ENCODE data around the gene SLC66A2.

The SLC66A2 gene

DNA sequence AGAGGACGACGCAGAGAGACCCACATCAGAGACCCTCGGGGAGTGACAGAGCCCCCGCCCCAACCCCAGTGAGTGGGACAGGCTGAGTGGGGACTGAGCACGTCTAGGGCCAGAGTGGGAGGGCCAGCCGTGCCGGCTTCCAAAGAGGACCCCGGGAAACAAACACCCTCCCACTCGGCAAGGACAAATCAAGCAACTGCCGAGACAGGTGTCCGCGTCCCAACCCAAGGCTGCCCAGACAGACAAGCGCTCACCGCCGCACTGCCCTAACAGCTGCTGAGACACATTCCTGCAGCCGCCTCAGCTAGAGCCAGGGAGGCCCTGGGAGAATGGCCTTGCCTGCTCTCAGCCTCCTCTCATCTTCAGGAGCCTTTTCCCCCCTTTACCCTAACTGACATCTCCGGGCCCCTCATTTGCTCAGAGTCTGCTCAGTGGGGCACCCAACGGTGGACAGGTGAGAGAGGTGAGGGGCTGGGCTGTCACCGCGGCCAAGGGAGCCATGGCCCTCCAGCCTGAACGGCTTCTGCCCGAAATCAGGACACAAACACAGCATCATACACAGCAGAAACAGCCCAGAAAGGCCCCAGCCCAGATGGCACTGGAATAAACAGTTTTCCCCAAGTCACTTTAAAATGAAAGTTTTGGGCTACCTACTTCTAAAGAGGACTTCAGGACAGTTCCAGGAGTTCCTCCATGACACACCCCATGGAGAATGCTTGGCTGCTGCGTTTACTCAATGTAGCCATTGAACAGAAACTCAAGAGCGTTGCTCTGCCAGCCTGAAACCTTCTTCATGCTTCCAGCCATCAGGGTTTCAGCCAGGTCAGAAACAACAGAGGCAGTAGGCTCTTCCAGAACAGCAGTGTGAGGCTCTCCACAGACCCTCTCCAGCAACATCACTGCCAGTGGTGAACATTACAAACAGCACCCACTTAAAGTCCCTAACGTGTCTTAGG, 23.6 kb downstream of the SLC66A2 start:
- DNase-seq (ENCODE audit: low read depth) = no peak
- TF ChIP-seq, protein P1, sequence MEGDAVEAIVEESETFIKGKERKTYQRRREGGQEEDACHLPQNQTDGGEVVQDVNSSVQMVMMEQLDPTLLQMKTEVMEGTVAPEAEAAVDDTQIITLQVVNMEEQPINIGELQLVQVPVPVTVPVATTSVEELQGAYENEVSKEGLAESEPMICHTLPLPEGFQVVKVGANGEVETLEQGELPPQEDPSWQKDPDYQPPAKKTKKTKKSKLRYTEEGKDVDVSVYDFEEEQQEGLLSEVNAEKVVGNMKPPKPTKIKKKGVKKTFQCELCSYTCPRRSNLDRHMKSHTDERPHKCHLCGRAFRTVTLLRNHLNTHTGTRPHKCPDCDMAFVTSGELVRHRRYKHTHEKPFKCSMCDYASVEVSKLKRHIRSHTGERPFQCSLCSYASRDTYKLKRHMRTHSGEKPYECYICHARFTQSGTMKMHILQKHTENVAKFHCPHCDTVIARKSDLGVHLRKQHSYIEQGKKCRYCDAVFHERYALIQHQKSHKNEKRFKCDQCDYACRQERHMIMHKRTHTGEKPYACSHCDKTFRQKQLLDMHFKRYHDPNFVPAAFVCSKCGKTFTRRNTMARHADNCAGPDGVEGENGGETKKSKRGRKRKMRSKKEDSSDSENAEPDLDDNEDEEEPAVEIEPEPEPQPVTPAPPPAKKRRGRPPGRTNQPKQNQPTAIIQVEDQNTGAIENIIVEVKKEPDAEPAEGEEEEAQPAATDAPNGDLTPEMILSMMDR (conservative IDR thresholded peaks at IDR 0.05; ENCODE audit: low read length) = no peak
- H3K4me3 ChIP-seq (ENCODE audit: low read length) = no peak overlapping the region

DNA sequence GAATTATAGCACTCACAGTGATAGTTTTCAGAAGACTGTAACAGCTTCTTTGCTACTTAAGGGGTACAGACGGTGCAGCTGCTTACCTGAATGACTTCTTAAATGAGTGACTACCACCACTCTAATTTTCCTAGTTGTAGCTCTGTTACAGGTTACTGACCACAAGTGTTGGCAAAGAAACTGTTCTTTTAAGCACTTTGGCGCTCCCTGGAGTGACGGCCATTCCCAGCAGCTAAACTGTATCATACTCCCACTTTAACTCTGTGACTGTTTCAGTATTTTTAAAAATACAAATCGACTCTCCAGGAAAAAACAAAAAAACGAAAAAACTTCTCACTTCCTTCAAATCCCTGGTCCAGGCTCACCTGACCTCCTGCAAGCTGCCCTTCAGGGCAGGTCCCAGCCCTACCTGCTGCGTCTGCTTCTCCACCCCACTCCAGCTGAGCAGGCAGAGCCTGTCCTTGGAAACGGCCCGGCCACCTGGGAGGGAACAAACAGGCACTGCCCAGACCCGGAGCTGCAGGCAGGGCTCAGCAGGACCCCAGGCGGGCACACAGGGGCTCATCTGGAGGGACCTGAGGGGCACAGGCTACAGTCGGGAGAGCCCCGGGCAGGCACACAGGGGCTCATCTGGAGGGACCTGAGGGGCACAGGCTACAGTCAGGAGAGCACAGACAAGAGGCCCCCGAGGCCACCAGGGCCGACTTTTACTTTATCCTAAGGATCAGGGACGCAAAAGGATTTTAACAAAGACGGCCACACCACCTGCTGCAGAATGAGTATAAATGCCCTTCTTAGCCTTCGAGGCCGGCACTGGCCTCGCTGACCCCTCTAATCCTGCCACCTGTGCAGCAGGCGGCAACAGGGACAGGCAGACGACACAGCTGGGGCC, 24.5 kb downstream of the SLC66A2 start:
- H3K4me3 ChIP-seq (ENCODE audit: low read length) = no peak overlapping the region
- no peak for DNase-seq (ENCODE audit: low read depth)
- TF ChIP-seq, protein P1 (conservative IDR thresholded peaks at IDR 0.05; ENCODE audit: low read length) = no peak

DNA sequence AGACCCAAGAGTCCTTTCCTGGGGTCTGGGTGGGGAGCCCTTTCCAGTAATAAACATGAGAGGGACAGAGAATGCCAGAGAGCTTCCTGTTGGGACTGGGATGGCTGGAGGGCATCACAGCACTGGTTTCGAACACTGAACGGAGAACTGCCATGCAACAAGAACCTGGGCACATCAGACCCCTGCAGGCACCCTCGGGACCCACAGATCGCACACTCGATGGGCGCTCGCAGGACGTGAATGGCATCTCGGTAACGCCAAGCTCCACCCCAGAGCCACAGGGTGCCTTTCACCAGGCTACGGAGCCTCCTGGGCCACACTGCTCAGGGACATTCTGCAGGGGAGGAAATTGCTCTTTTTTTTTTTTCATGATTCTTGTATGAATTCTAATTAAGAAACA, 25.1 kb downstream of the SLC66A2 start:
- TF ChIP-seq, protein P1 (conservative IDR thresholded peaks at IDR 0.05; ENCODE audit: low read length) = no peak
- H3K4me3 ChIP-seq (ENCODE audit: low read length) = no peak overlapping the region
- no peak for DNase-seq (ENCODE audit: low read depth)

DNA sequence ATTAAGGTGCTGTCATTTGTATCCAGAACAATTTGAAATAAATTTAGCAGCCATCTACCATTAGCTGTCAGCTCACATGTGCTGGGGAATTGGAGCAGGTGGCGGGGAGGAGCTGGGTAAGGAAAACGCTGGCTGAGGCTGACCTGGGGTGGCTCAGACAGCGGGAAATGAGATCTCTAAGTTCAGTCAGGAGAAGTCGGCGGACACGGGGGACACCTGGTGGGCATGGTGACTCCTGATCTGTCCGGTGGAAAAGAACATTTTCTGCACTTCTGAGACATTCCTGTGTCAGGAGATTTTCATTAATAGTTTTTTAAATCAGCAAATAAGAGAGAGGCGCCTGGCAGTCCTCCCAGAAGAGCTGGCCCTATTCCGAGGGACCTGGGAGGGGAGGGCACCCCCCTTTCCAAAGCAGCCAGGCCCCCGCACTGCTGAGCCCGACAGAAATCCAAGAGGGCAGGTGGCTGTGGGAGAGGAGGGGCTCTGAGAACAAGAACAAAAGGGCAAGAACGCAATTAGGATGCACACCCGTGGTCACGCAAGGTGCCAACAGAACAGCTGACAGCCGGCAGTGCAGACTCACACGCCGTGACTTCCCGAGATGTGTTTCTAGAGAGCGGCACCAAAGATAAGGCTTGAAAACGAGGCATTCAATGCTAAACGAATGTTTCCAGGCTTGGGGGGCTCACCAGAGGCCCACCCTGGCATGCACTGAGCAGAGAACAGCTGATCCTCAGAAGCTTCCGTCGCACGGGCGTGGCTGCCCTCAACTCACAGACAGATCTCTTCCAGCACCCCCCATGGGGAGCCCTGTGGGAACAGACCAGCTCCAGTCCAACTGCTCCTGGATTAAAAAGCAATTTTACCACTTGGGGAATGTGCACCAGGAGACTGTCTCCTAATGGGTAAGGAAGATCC, 26.4 kb downstream of the SLC66A2 start:
- no peak for DNase-seq (ENCODE audit: low read depth)
- TF ChIP-seq, protein P1 (conservative IDR thresholded peaks at IDR 0.05; ENCODE audit: low read length) = no peak
- H3K4me3 ChIP-seq (ENCODE audit: low read length) = no peak overlapping the region

DNA sequence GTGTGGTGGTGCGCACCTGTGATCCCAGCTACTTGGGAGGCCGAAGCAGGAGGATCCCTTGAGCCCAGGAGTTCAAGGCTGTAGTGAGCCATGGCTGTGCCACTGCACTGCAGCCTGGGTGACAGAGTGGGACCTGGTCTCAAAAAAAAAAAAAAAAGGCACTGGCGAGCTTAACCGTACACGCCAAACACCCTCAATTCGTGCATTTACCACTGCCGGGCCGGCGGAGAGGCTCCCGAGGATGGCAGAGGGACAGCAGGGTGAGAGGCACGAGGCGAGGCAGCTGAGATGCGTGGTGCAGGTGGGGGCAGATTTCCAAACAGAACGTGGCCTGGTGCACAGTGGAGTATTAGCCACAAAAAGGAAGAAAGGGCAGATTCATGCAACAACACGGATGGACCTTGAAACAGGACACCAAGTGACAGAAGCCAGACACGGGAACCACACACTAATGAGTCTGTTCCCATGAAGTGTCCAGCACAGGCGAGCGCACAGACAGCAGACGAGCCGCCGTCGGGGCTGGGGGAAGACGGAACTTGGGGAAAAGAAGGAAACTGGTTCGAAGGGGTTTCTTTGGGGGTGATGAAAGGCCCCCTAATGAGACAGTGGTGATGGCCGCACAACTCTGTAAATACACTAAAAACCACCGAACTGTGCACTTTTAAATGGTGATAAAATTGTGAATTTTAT, 27.4 kb downstream of the SLC66A2 start:
- H3K4me3 ChIP-seq (ENCODE audit: low read length) = no peak overlapping the region
- DNase-seq (ENCODE audit: low read depth) = no peak

More for the DNA sequence above, 27.4 kb downstream of the SLC66A2 start:
- TF ChIP-seq, protein P1 (conservative IDR thresholded peaks at IDR 0.05; ENCODE audit: low read length) = no peak

All from AG10803 (cell line).